Keratinocyte (primary cell): Measurements from ENCODE around the gene BICD1. TPM values are rescaled to one million over a fixed set of nuclear protein-coding genes. Genes with fewer than 3 reads are reported as not detected.

Experiments
- DNase-seq: peaks from one replicate; pipeline ENCODE4 v3.0.0-alpha.2; 2011; ENCODE audit warnings: low read depth, missing footprints, low spot score
- FAIRE-seq: peaks from 2 replicates; lab custom pipeline; 2011; peaks lifted over from hg19 to GRCh38; lab: Jason Lieb, UNC
- H2AFZ ChIP-seq: 2 replicates; pipeline ENCODE4 v1.6.0; 2012; ENCODE audit warnings: low read length, control low read depth, inconsistent platforms; ENCODE audit not compliant: control insufficient read depth
- H3K27ac ChIP-seq: 2 replicates; pipeline ENCODE4 v1.5.1; 2011; ENCODE audit warnings: low read length; ENCODE audit not compliant: control insufficient read depth, insufficient read depth
- H3K27me3 ChIP-seq: 3 replicates; pipeline ENCODE4 v1.6.0; 2011; ENCODE audit warnings: low read length; ENCODE audit not compliant: control insufficient read depth, insufficient read depth; ENCODE audit errors: extremely low read depth
- H3K36me3 ChIP-seq, 2 experiments: 2 replicates in 1 of 2; 3 replicates in 1 of 2; pipeline ENCODE4 v1.5.1; 2011; ENCODE audit warnings: low read length in 2 of 2, mild to moderate bottlenecking in 1 of 2; ENCODE audit not compliant: control insufficient read depth in 2 of 2, insufficient read depth in 2 of 2; ENCODE audit errors: extremely low read depth in 1 of 2
- H3K4me1 ChIP-seq: 3 replicates; pipeline ENCODE4 v1.5.1; 2011; ENCODE audit warnings: low read length; ENCODE audit not compliant: control insufficient read depth, insufficient read depth; ENCODE audit errors: extremely low read depth
- H3K4me2 ChIP-seq: 3 replicates; pipeline ENCODE4 v1.6.0; 2011; ENCODE audit warnings: low read depth, low read length; ENCODE audit not compliant: control insufficient read depth, insufficient read depth; ENCODE audit errors: extremely low read depth
- H3K4me3 ChIP-seq, 3 experiments: fragments of 200-600 bp in 1 of 3; sonication (generic) in 1 of 3; 2 replicates in 2 of 3; 3 replicates in 1 of 3; pipeline ENCODE4 v1.5.1; 2011 to 2016; ENCODE audit warnings: low read length in 3 of 3, mild to moderate bottlenecking in 3 of 3, control low read depth in 2 of 3, inconsistent platforms in 1 of 3, low read depth in 1 of 3, mixed read lengths in 1 of 3, mixed run types in 1 of 3, moderate library complexity in 1 of 3; ENCODE audit not compliant: control insufficient read depth in 2 of 3, insufficient read depth in 2 of 3; ENCODE audit errors: extremely low read depth in 1 of 3
- H3K79me2 ChIP-seq: 2 replicates; pipeline ENCODE4 v1.6.0; 2012; ENCODE audit warnings: low read length; ENCODE audit not compliant: control insufficient read depth, insufficient read depth
- H3K9ac ChIP-seq: 3 replicates; pipeline ENCODE4 v1.6.0; 2011; ENCODE audit warnings: low read length; ENCODE audit not compliant: control insufficient read depth, insufficient read depth; ENCODE audit errors: extremely low read depth
- H3K9me1 ChIP-seq: 3 replicates; pipeline ENCODE4 v1.6.0; 2011; ENCODE audit warnings: low read length; ENCODE audit not compliant: control insufficient read depth, insufficient read depth; ENCODE audit errors: extremely low read depth
- H3K9me3 ChIP-seq: 2 replicates; pipeline ENCODE4 v1.5.1; 2012; ENCODE audit warnings: low read depth, low read length; ENCODE audit not compliant: control insufficient read depth
- H4K20me1 ChIP-seq: 3 replicates; pipeline ENCODE4 v1.6.0; 2011; ENCODE audit warnings: low read length; ENCODE audit not compliant: control insufficient read depth, insufficient read depth; ENCODE audit errors: extremely low read depth
- CTCF ChIP-seq, 3 experiments: IDR thresholded peaks in 1 of 3; conservative IDR thresholded peaks in 1 of 3; optimal IDR thresholded peaks in 1 of 3; 2 replicates in 2 of 3; 3 replicates in 1 of 3; pipeline versions ENCODE3 to v1.5.1; 2011; ENCODE audit warnings: low read length in 3 of 3, mild to moderate bottlenecking in 3 of 3, moderate library complexity in 2 of 3, control low read depth in 1 of 3, inconsistent platforms in 1 of 3; ENCODE audit not compliant: insufficient read depth in 2 of 3; ENCODE audit errors: extremely low read depth in 1 of 3
- EZH2 ChIP-seq: IDR thresholded peaks from one replicate; pipeline ENCODE4 v1.6.1; 2012; ENCODE audit warnings: inconsistent platforms, mild to moderate bottlenecking, low read length, moderate library complexity
- dilution Hi-C: fragments of 300-500 bp; cut with MboI; formaldehyde crosslinking; loops from one replicate; pipeline ENCODE4 v1.7.0; 2020; ENCODE audit warnings: low sequenced_read_pairs; ENCODE audit not compliant: extremely low pct_ligation_motif_present
- polyA plus RNA-seq, 5 experiments: library from polyadenylated mRNA; depleted of rRNA in 3 of 5; stranded (reverse) in 3 of 5; stranded (forward) in 1 of 5; unstranded in 1 of 5; fragments of >200 nt; gene quantifications; 1 replicate in 1 of 5; 2 replicates in 3 of 5; 3 replicates in 1 of 5; pipeline versions ENCODE4 v1.2.1 to v1.2.3, GENCODE V29; 2011 to 2012; ENCODE audit warnings: missing spikeins in 2 of 5, low read depth in 1 of 5, low replicate concordance in 1 of 5

BICD1 gene
- polyA plus RNA-seq, 1 donor (not counting 4 experiments of a cell fraction or from before 2014, with no cell fraction given) = 10.2 TPM

GRCh38 chr12:32377344-32378055 is 270.9 kb downstream of the BICD1 start:
- H3K4me3 ChIP-seq = no peak overlapping the region
- no peak overlapping the region for H3K9ac ChIP-seq
- FAIRE-seq = no peak
- H3K9me3 ChIP-seq = no peaks in the 10 kb centered on the region
- H3K79me2 ChIP-seq = no peaks in the 10 kb centered on the region
- H3K36me3 ChIP-seq = no peaks in the 10 kb centered on the region
- no peaks in the 10 kb centered on the region for H3K27me3 ChIP-seq
- no peak overlapping the region for H3K27ac ChIP-seq
- H3K4me2 ChIP-seq = no peak overlapping the region
- no peak overlapping the region for H2AFZ ChIP-seq
- no peak for DNase-seq
- H3K9me1 ChIP-seq = no peaks in the 10 kb centered on the region
- dilution Hi-C loops = no loop called here
- no peak for TF ChIP-seq EZH2
- no peak for TF ChIP-seq CTCF (optimal IDR thresholded peaks at IDR 0.05 in 1 of 3, IDR thresholded peaks at IDR 0.05 in 1 of 3, conservative IDR thresholded peaks at IDR 0.05 in 1 of 3; ENCODE audit: extremely low read depth in 1 of 3, insufficient read depth in 2 of 3, low read length in 3 of 3)
- no peaks in the 10 kb centered on the region for H4K20me1 ChIP-seq
- no peaks in the 10 kb centered on the region for H3K4me1 ChIP-seq

DNA sequence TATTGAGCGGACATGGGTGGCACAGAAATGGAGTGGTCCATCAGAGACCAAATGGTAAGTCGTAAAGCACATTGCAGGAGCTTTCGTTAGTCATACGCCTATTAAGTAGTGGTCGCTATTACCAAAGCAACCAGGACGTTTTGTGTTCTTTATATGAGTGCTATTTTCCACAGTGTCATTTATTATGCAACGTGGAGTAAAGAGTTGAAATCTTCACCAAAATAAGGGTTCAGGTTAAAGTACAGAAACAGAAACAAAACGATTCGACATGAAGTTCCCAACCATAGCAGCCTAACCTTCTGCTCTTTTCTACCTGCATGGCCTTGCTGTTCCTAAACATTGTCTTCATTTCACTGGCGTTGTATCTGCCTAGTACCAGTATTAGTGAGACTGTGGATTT is 272.6 kb downstream of the BICD1 start:
- TF ChIP-seq EZH2 (no peak), CTCF (optimal IDR thresholded peaks at IDR 0.05 in 1 of 3, IDR thresholded peaks at IDR 0.05 in 1 of 3, conservative IDR thresholded peaks at IDR 0.05 in 1 of 3; ENCODE audit: extremely low read depth in 1 of 3, insufficient read depth in 2 of 3, low read length in 3 of 3) (no peak)
- no peaks in the 10 kb centered on the region for H3K9me1 ChIP-seq
- H3K79me2 ChIP-seq = no peaks in the 10 kb centered on the region
- no peak overlapping the region for H3K9ac ChIP-seq
- FAIRE-seq (no peak), DNase-seq (no peak)
- H3K27ac ChIP-seq = no peak overlapping the region
- dilution Hi-C loops = no loop called here
- H3K27me3 ChIP-seq = no peaks in the 10 kb centered on the region
- H4K20me1 ChIP-seq = no peaks in the 10 kb centered on the region
- H3K4me2 ChIP-seq = no peak overlapping the region
- no peaks in the 10 kb centered on the region for H3K4me1 ChIP-seq
- H3K4me3 ChIP-seq = no peak overlapping the region
- no peak overlapping the region for H2AFZ ChIP-seq
- H3K36me3 ChIP-seq = no peaks in the 10 kb centered on the region
- no peaks in the 10 kb centered on the region for H3K9me3 ChIP-seq
